ENCODE results near the gene EZH2. TPM values are rescaled to one million over a fixed set of nuclear protein-coding genes. Genes with fewer than 3 reads are reported as not detected.

The EZH2 gene
- polyA plus RNA-seq, 1 donor from 2014 or later, result 67.2 TPM

- Histone ChIP-seq H4K20me1 (ENCODE audit: insufficient read depth) (no peaks in the 10 kb centered on the region), H3K9ac (ENCODE audit: low read length) (no peak overlapping the region), H3K36me3 (ENCODE audit: insufficient read depth, low read length) (no peaks in the 10 kb centered on the region), H3K9me3 (ENCODE audit: low read length) (no peaks in the 10 kb centered on the region), H3K4me2 (ENCODE audit: low read length) (no peak overlapping the region), H3K9me2 (ENCODE audit: insufficient read depth, low read length) (no peaks in the 10 kb centered on the region), H3K27me3 (ENCODE audit: insufficient read depth, low read depth, low read length) (no peaks in the 10 kb centered on the region), H3K79me2 (replicated peaks; ENCODE audit: insufficient read depth, low read length) (peaks cover 7% of the 10 kb centered on the region), H3K27ac (ENCODE audit: low read length) (no peak overlapping the region), H2AFZ (ENCODE audit: low read depth, low read length) (no peak overlapping the region), H3K4me3 (ENCODE audit: low read length) (no peak overlapping the region), H3F3A (ENCODE audit: insufficient read depth, low read length, poor library complexity, severe bottlenecking) (no peaks in the 10 kb centered on the region)
- TF ChIP-seq, protein P1, sequence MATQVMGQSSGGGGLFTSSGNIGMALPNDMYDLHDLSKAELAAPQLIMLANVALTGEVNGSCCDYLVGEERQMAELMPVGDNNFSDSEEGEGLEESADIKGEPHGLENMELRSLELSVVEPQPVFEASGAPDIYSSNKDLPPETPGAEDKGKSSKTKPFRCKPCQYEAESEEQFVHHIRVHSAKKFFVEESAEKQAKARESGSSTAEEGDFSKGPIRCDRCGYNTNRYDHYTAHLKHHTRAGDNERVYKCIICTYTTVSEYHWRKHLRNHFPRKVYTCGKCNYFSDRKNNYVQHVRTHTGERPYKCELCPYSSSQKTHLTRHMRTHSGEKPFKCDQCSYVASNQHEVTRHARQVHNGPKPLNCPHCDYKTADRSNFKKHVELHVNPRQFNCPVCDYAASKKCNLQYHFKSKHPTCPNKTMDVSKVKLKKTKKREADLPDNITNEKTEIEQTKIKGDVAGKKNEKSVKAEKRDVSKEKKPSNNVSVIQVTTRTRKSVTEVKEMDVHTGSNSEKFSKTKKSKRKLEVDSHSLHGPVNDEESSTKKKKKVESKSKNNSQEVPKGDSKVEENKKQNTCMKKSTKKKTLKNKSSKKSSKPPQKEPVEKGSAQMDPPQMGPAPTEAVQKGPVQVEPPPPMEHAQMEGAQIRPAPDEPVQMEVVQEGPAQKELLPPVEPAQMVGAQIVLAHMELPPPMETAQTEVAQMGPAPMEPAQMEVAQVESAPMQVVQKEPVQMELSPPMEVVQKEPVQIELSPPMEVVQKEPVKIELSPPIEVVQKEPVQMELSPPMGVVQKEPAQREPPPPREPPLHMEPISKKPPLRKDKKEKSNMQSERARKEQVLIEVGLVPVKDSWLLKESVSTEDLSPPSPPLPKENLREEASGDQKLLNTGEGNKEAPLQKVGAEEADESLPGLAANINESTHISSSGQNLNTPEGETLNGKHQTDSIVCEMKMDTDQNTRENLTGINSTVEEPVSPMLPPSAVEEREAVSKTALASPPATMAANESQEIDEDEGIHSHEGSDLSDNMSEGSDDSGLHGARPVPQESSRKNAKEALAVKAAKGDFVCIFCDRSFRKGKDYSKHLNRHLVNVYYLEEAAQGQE (IDR thresholded peaks at IDR 0.05; ENCODE audit: borderline replicate concordance), result no peak
- TF ChIP-seq MXI1 (conservative IDR thresholded peaks at IDR 0.05; ENCODE audit: poor library complexity, severe bottlenecking), result no peak
- no peak for TF ChIP-seq POLR2AphosphoS5 (IDR thresholded peaks at IDR 0.05)
- TF ChIP-seq RAD21 (conservative IDR thresholded peaks at IDR 0.05), result no peak
- no peak for TF ChIP-seq CTCF (IDR thresholded peaks at IDR 0.05; ENCODE audit: poor library complexity, severe bottlenecking)
- TF ChIP-seq SMC3 (conservative IDR thresholded peaks at IDR 0.05; ENCODE audit: poor library complexity), result no peak
- no peak for TF ChIP-seq EZH2 (IDR thresholded peaks at IDR 0.05; ENCODE audit: borderline replicate concordance, insufficient read depth, low read length, poor library complexity, severe bottlenecking)
- TF ChIP-seq EP300 (conservative IDR thresholded peaks at IDR 0.05; ENCODE audit: poor library complexity, severe bottlenecking), result no peak
- TF ChIP-seq TAF1 (IDR thresholded peaks at IDR 0.05; ENCODE audit: low read depth), result no peak
Measured at GRCh38 chr7:148888300-148888699, 4.2 kb upstream of the EZH2 start.

DNA sequence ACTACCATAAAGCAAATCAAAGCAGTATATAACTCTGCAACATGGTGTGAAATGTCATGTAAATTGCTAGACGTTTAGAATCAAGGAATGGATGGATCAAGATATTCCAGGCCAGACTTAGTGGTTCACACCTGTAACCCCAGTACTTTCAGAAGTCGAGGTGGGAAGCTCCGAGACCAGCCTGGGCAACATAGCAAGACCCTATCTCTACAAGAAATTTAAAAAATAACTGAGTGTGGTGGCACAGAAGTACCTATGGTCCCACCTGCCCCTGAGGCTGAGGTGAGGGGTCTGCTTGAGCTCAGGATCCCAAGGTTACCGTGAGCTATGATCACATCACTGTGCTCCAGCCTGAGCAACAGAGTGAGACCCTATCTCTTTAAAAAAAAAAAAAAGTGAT lies 2.8 kb upstream of the EZH2 start:
- H3K79me2 ChIP-seq (replicated peaks; ENCODE audit: insufficient read depth, low read length), result peaks cover 20% of the 10 kb centered on the region
- no peak overlapping the region for H3K4me3 ChIP-seq (ENCODE audit: low read length)
- H3K9me2 ChIP-seq (ENCODE audit: insufficient read depth, low read length), result no peaks in the 10 kb centered on the region
- H2AFZ ChIP-seq (ENCODE audit: low read depth, low read length), result no peak overlapping the region
- no peaks in the 10 kb centered on the region for H3F3A ChIP-seq (ENCODE audit: insufficient read depth, low read length, poor library complexity, severe bottlenecking)
- H3K9me3 ChIP-seq (ENCODE audit: low read length), result no peaks in the 10 kb centered on the region
- no peaks in the 10 kb centered on the region for H3K27me3 ChIP-seq (ENCODE audit: insufficient read depth, low read depth, low read length)
- no peaks in the 10 kb centered on the region for H3K36me3 ChIP-seq (ENCODE audit: insufficient read depth, low read length)
- H3K4me2 ChIP-seq (ENCODE audit: low read length), result no peak overlapping the region
- H3K27ac ChIP-seq (ENCODE audit: low read length), result no peak overlapping the region
- H3K9ac ChIP-seq (ENCODE audit: low read length), result no peak overlapping the region
- no peak for TF ChIP-seq MXI1 (conservative IDR thresholded peaks at IDR 0.05; ENCODE audit: poor library complexity, severe bottlenecking)
- TF ChIP-seq SMC3 (conservative IDR thresholded peaks at IDR 0.05; ENCODE audit: poor library complexity), result no peak
- H4K20me1 ChIP-seq (ENCODE audit: insufficient read depth), result no peaks in the 10 kb centered on the region

Measured in neural cell (in vitro differentiated cells).